ENCODE results near the gene FNIP1. TPM values are rescaled to one million over a fixed set of nuclear protein-coding genes. Genes with fewer than 3 reads are reported as not detected.

The FNIP1 gene
- total and polyA plus RNA-seq, 9 of the 15 experiments (the other 6 are each of a cell fraction or from before 2014, with no cell fraction given), result 5.0 to 32.8 (median 18.4) TPM

DNA sequence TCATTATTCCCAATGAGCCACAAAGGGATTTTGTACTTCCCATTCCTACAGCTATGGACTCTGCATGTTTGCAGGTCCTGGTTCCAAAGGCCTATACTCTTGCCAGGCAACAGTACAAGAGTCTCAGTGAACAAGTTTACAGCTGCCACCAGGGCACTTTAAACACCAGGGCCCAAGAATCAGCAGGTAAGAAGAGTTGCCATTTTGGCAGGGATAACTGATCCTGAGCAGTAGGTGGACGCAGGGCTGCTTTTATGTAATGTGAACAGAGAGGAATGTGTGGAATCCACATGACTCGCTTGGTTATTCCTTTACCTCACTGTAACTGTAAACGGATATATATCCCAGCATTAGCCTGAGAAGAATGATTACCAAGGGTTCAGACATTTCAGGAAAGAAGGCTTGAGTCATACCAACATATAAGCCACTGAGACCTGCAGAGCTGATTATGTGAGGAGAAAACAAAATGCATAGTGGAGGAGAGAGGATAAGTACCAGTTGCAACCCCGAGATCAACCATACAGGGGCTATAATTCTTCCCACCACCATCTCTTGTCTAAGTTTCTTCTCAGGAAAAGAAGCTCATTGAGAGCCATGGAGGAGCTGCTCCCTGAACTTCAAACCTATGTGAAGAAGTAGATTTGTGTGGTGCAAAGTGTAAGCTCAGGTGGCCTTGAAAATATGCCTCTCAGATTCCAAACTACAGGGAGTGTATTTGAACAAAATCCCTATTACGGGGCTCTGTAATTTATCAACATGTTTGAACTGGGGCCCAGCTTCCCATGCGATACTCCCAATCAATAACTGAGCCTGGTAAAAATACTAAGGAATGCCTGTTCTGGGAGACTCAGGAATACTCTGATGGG, 186.4 kb downstream of the FNIP1 start:
- intact Hi-C loops (cut with micrococcal nuclease) (no loop called here), in situ Hi-C loops (cut with MboI) (no loop called here)
- POLR2A ChIA-PET, result interaction anchor here (0.5 to 1.7 kb wide), 6 partner anchors 9 to 96 kb away, joined by 3 to 6 read pairs (median 4); no protein-coding TSS in a partner anchor
- TF ChIP-seq MYNN (IDR thresholded peaks at IDR 0.05), result peak; percentile 30; the same call in 1 of the 2 replicates
- no peak for TF ChIP-seq MYNN (CRISPR knock-in tag; IDR thresholded peaks at IDR 0.05)
- TF ChIP-seq NR2C1 (IDR thresholded peaks at IDR 0.05), result no peak
- no peak for TF ChIP-seq NR2C1 (tag; IDR thresholded peaks at IDR 0.05)
- no peaks in the 10 kb centered on the region for H3K9me1 ChIP-seq (ENCODE audit: control insufficient read depth, insufficient read depth, low read length)
- H3K4me1 ChIP-seq (replicated peaks in 1 of 2; ENCODE audit: control insufficient read depth in 2 of 2, insufficient read depth in 2 of 2, low read length in 2 of 2), result peaks cover 11 to 40% of the 10 kb centered on the region in 2 experiments; a peak in 4 of 5 replicates
- H2AFZ ChIP-seq (ENCODE audit: low read depth, low read length), result no peak overlapping the region
- no peaks in the 10 kb centered on the region for H3K27me3 ChIP-seq (ENCODE audit: control insufficient read depth in 2 of 2, insufficient read depth in 2 of 2, low read length in 2 of 2)
- FAIRE-seq (no peak), ATAC-seq (peak; percentile 19), DNase-seq (ENCODE audit: extremely low read depth in 1 of 4, low spot score in 3 of 4) (no peak)
- no peak overlapping the region for H3K4me2 ChIP-seq (ENCODE audit: insufficient read depth, low read length)
- peak overlapping the region; percentile 9; the same call in 1 of the 3 replicates for H3K27ac ChIP-seq (ENCODE audit: extremely low read depth, low read depth, low read length)
- no TSS peak for BruUV-seq (replicated peaks)
- peaks cover 23% of the 10 kb centered on the region for H4K20me1 ChIP-seq (replicated peaks; ENCODE audit: control insufficient read depth, insufficient read depth, low read length)
- H3K79me2 ChIP-seq (ENCODE audit: control insufficient read depth, insufficient read depth, low read length), result peaks cover 97% of the 10 kb centered on the region
- CTCF ChIA-PET (ENCODE audit: low intra/inter-chr PET ratio), result no interaction called here
- no peak overlapping the region for H3K9ac ChIP-seq (ENCODE audit: insufficient read depth in 1 of 2, low read depth in 2 of 2, low read length in 2 of 2)
- no peaks in the 10 kb centered on the region for H3K9me3 ChIP-seq (replicated peaks; ENCODE audit: control insufficient read depth, insufficient read depth, low read depth, low read length)
- 50% methylated on average over 6 of the region's 6 CpGs for WGBS (ENCODE audit: insufficient coverage, low coverage, missing lambda C conversion rate)
- H3K36me3 ChIP-seq (ENCODE audit: control insufficient read depth, insufficient read depth, low read length), result peaks cover 3% of the 10 kb centered on the region; the same call in 1 of the 3 replicates
- no peak overlapping the region for H3K4me3 ChIP-seq

- in situ Hi-C loops (cut with MboI), result no loop called here
- no peak for DNase-seq (ENCODE audit: extremely low read depth in 1 of 4, low spot score in 3 of 4)
- Histone ChIP-seq H3K4me3 (no peak overlapping the region), H4K20me1 (replicated peaks; ENCODE audit: control insufficient read depth, insufficient read depth, low read length) (peaks cover 23% of the 10 kb centered on the region), H3K79me2 (ENCODE audit: control insufficient read depth, insufficient read depth, low read length) (peaks cover 96% of the 10 kb centered on the region), H3K9me1 (ENCODE audit: control insufficient read depth, insufficient read depth, low read length) (no peaks in the 10 kb centered on the region), H3K9me3 (replicated peaks; ENCODE audit: control insufficient read depth, insufficient read depth, low read depth, low read length) (no peaks in the 10 kb centered on the region), H3K36me3 (ENCODE audit: control insufficient read depth, insufficient read depth, low read length) (peaks cover 3% of the 10 kb centered on the region; the same call in 1 of the 3 replicates), H3K27ac (ENCODE audit: extremely low read depth, low read depth, low read length) (peak overlapping the region; percentile 9; the same call in 1 of the 3 replicates), H3K4me2 (ENCODE audit: insufficient read depth, low read length) (no peak overlapping the region; the same call in 1 of the 2 replicates), H3K27me3 (ENCODE audit: control insufficient read depth in 2 of 2, insufficient read depth in 2 of 2, low read length in 2 of 2) (no peaks in the 10 kb centered on the region), H3K9ac (ENCODE audit: insufficient read depth in 1 of 2, low read depth in 2 of 2, low read length in 2 of 2) (no peak overlapping the region), H3K4me1 (replicated peaks in 1 of 2; ENCODE audit: control insufficient read depth in 2 of 2, insufficient read depth in 2 of 2, low read length in 2 of 2) (peaks cover 11 to 40% of the 10 kb centered on the region in 2 experiments; a peak in 4 of 5 replicates), H2AFZ (ENCODE audit: low read depth, low read length) (no peak overlapping the region)
- WGBS (ENCODE audit: insufficient coverage, low coverage, missing lambda C conversion rate), result 64% methylated on average over 1 of the region's 1 CpG
- ChIA-PET CTCF (ENCODE audit: low intra/inter-chr PET ratio) (no interaction called here), POLR2A (interaction anchor here (0.5 to 1.7 kb wide), 5 partner anchors 10 to 97 kb away, joined by 3 to 4 read pairs (median 3); no protein-coding TSS in a partner anchor)
- ATAC-seq, result peak; percentile 6
- no peak for FAIRE-seq
- BruUV-seq (replicated peaks), result no TSS peak
- intact Hi-C loops (cut with micrococcal nuclease), result no loop called here
- TF ChIP-seq E2F1 (CRISPR knock-in tag; IDR thresholded peaks at IDR 0.05) (no peak), RBM39 (optimal IDR thresholded peaks at IDR 0.05; ENCODE audit: low read depth, low read length) (no peak), KDM4B (IDR thresholded peaks at IDR 0.05; ENCODE audit: borderline replicate concordance in 2 of 2, low read depth in 1 of 2) (no peak), LCOR (CRISPR knock-in tag; IDR thresholded peaks at IDR 0.05) (no peak), MEF2D (tag; conservative IDR thresholded peaks at IDR 0.05; ENCODE audit: low read depth) (no peak)
- TF ChIP-seq, protein P1, sequence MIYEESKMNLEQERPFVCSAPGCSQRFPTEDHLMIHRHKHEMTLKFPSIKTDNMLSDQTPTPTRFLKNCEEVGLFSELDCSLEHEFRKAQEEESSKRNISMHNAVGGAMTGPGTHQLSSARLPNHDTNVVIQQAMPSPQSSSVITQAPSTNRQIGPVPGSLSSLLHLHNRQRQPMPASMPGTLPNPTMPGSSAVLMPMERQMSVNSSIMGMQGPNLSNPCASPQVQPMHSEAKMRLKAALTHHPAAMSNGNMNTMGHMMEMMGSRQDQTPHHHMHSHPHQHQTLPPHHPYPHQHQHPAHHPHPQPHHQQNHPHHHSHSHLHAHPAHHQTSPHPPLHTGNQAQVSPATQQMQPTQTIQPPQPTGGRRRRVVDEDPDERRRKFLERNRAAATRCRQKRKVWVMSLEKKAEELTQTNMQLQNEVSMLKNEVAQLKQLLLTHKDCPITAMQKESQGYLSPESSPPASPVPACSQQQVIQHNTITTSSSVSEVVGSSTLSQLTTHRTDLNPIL (CRISPR knock-in tag; IDR thresholded peaks at IDR 0.05), result no peak
Measured at GRCh38 chr5:131609774-131610173, 187.0 kb downstream of the FNIP1 start.

Data from K562 (cell line).